ENCODE results near the gene ACSL1.
A peak's percentile ranks its signal among the peaks of the same experiment; 100 is the strongest.
"Not testable (repeated sequence)": the region's sequence is repeated elsewhere in the genome, so short reads cannot be mapped to it uniquely, and the experiment has no call there.

The ACSL1 gene

DNA sequence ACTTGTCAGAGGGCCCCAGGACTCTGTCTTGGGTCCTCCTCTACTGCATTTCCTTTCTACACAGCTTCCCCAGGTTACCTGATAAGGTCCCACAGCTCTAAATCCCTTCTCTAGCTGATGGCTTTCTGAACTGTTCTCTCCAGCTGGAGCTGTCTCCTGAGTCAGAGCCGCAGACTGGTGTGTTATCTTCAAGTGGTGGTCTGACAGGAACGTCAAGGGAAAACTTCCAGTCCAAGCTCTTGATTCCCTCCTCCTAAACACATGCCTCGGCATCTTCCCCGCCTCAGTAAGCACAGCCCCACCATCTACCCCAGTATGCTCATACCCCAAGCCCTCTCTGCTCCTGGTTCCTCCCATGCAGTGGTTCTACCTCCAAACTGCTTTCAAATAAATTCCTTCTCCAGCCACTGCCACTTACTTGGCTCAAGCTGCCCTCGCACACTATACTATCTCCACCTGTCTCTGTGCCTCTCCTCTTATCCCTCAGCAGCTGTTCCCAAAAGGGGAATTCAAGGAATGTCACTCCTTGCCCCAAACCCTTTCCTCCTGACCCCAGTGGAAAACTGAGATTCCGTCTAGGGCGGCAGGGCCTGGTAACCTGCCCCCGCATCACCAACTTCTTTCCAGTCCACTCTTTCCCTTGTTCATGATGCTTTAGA, 74.7 kb downstream of the ACSL1 start:
- no peak for DNase-seq

DNA sequence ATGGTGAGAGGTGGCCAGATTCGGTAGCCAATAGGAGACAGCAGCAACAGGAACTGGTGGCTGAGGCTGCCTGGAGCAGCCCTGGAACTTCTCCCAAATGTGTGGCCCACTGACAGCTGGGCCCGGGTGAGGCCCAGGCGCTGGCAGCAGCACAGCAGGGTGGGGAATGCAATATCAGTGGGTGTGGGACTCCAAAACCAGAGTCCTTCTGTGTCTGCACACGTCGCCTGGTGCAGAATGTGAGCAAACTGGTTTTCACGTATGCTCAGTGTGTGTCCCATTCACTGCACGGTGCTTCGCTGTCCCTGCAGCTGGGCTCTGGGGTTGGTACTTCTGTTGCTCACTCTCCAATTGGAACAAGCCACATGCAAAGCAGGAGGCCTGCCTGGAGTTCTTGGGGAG, 77.5 kb downstream of the ACSL1 start:
- DNase-seq = no peak

DNA sequence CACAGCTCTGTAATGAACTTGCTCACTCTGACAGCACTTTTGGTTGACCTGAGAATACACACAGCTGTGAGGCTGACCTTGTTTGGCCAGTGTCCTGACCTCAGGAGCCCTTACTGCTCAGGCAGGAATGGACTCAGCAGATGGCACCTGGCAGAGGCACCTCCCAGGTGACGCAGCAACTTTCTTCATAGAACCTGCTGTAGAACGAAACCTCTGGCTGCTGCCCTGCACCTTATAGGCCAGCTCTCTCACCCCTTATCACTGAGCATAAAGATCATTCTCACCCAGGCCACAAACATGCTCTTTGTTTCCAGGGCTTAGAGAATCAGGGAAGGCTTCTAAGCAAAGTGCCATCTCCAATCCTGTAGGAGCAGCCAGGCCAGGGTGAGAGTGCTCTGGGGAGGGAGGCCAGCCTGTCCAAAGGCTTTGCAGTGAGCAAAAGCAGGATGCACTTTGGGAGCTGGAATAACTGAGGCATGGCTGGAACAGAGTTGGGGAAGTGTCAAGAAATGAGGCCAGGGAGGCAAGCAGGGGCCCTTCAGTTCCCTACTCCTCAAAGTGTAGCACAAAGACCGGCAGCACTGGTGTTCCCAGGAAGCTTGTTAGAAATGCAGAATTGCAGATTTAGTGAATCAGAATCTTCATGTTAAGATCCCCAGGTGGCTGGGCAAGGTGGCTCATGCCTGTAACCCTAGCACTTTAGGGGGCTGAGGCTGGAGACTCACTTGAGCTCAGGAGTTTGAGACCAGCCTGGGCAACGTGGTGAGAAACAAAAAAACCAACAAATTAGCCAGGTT, 78.5 kb downstream of the ACSL1 start:
- no peak for DNase-seq

DNA sequence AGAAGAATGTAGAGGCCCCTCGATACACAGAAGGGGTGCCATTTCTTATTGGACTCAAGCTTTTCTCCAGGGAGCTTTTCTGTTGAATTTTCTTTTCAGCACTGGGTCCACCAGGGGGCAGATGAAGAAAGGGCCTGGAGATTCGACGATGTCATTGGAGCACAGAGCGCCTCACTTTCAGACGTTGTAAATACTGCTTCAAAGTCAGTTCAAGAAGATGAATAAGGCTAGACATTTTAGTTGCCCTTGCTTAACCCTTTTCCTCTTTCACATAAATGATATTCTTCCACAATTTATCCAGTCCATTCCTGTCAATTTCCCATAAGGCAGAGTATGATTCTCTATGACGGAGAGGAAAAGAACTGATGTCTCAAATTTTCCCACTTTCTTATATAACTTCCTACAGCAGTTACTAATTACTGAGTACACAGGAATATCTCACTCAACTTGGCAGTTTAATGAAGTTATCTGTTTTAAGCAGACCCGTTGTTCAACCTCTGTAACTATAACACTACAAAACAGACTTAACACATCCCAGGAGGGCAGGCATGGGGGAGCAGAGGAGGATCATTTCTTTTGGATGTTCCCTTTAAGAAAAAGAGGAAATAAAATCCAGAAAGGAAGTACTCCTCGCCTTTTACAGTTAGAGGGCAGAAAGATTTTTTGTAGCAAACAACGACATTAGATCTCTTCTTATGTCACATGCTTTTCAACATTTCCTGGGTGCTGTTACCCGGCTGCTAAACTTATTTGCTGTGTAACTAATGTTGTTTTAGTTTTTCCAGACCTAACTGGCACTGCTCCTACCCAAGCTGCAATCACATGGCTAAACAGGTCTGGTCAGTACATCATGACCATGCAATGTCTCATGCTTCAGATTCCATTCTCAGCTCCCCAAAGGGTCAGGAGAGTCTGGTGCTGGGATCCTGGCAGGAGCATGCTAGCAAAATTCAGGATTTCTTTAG, 79.7 kb downstream of the ACSL1 start:
- peak; percentile 71 for DNase-seq

DNA sequence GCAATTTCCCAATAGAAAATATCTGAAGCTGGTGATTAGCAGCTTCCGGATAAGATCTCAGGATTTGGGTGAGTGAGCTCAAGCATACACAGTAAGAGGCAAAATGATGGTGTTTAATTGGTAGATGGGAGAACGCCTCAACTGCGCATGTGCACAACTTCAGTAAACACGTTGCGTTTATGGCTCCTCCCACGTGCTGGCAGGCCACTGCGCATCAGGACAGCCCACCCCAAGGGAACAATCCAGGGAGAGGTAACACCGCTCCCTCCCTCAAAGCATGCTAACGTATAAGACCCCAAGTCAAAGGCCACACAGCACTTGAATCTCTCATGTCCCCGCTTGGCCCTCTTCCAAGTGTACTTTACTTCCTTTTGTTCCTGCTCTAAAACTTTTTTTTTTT, 81.5 kb downstream of the ACSL1 start:
- no peak for DNase-seq

DNA sequence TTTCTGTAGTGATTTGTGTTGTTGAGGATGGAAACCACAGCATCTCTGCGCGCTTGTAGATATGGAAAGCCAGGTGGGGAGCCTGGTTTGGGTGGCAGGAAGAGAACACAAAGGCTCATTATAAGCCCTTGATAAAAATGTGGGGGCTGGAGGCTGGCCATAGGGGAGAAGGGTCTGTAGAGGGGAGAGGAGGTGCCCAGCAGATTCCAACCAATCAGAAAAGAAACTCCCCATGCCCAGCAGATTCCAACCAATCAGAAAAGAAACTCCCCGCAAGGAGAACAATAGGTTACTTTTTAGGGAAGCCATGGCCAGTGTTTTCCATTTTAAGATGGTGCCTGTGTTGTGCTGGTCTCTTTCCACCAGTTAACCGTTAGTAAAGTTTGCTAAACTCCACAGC, 82.1 kb downstream of the ACSL1 start:
- DNase-seq = no peak

DNA sequence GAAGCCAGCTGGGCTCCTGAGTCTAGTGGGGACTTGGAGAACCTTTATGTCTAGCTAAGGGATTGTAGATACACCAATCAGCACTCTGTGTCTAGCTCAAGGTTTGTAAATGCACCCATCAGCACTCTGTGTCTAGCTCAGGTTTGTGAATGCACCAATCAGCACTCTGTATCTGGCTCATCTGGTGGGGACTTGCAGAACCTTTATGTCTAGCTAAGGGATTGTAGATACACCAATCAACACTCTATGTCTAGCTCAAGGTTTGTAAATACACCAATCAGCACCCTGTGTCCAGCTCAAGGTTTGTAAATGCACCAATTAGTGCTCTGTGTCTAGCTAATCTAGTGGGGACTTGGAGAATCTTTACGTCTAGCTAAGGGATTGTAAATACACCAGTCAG, 84.1 kb downstream of the ACSL1 start:
- DNase-seq = not testable (repeated sequence)

DNA sequence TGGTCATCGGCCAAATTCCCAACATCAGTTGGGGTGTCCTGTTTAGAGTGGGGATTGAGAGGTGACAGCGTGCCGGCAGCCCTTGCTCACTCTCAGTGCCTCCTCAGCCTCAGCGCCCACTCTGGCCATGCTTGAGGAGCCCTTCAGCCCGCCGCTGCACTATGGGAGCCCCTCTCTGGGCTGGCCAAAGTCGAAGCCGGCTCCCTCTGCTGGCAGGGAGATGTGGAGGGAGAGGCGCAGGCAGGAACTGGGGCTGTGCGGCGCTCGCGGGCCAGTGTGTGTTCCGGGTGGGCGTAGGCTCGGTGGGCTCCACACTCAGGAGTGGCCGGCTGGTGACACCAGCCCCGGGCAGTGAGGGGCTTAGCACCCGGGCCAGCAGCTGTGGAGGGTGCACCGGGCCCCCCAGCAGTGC, 84.8 kb downstream of the ACSL1 start:
- no peak for DNase-seq

DNA sequence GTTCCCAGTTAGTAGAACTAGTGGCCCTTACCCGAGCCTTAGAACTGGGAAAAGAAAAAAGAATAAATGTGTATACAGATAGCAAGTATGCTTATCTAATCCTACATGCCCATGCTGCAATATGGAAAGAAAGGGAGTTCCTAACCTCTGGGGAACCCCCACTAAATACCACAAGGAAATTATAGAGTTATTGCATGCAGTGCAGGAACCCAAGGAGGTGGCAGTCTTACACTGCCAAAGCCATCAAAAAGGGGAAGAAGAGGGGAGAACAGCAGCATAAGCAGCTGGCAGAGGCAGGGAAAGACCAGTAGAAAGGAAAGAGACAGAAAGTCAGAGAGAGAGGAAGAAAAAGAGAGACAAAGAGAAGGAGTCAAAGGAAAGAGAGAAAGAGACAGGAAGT, 86.2 kb downstream of the ACSL1 start:
- DNase-seq = not testable (repeated sequence)

DNA sequence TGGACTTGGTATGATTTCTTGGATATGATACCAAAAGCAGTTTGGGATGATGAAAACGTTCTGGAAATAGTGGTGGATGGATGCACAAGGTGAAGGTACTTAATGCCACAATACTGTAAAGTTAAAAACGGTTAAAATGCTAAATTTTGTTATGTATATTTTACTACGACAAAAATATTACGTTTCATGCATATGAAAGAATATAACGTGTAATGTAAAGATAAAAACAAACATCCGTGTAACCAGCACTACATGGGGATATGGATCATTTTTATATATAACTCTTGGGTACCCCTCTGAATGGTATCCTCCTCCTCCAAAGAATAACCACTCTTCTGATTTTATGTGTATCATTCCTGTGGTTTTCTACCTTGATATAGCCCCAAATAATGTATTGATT, 91.0 kb downstream of the ACSL1 start:
- no peak for DNase-seq

DNA sequence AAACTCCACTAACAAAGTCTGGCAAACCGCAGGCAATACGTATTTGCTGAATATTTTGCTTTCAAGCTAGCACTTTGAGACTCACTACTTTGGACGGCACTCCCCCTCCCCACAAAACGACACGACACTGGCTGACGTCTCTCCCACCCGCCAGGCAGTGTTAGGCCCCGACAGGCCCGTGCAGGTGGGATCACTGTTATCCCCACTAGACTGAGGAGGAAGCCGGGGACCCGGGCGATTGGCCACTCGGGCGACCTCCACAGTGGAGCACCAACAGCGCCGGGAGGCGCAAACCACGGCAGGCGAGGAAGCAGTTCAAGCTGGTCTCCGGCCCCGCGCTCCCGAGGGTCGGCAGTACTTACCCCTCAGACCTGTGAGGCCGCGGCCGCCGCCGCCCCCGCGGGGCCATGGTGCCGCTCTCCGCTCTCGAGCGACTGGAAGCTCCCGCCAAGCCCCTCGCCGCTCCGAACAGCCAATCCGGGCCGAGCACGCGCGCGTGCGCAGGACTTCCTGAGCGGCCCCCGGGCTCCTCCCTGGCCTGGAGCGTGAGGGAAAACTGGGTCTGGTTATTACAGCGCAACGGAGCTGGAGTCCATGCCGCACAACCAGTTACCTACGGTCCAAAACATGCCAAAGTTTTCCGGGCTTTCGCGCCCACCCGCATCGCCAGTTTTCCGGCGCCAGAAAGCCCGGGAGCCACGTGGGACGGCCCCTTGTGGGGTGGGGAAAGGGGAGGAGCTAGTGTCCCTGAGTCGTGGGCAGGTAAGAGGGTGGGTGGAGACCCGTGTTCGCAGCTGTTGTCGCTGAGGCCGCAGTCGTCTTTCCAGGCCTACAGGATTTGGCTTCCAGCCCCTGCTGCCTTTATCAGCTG, 91.9 kb downstream of the ACSL1 start, which contains the start of gene CENPU:
Gene CENPU, minus strand, starts transcription at position 443 of the 871 bp plus-strand sequence. Its CDS starts 34 bp downstream, at position 409.
- DNase-seq = peak; percentile 98

DNA sequence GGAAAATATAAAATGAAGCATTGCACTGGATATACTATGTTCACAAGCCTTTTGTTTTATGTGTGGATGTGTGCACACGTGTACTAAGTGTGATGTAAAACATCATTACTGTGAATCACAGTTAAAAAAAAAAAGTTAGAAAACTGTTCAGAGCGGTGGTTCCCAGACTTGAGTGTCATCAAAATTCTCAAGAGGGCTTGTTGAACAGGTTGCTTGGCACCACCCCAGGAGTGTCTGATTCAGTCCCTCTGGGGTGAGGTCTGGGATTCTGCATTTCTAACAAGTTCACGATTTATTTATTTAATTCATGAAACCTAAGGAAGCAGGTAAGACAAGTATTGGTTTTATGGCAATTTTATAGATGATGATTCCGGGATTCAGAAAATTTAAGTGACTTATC, 93.6 kb downstream of the ACSL1 start:
- DNase-seq = no peak

DNA sequence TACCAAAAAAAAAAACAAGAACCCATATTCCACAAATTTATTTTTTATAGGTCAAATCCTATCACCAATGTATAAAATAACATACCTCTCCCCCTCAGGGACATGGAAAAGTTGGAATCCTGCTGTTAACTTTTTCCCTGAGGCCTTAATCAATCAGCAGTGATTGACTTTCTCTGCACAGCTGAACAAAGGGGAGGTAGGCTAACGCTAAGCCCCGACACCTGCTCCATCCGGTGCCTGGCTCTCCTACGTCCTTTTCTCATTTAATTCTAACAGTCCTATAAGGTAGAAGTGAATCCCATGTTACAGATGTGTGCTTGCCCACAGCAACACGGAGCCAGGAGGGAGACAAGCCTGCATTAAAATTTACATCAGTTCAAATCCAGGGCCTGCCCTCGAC, 94.7 kb downstream of the ACSL1 start:
- no peak for DNase-seq

DNA sequence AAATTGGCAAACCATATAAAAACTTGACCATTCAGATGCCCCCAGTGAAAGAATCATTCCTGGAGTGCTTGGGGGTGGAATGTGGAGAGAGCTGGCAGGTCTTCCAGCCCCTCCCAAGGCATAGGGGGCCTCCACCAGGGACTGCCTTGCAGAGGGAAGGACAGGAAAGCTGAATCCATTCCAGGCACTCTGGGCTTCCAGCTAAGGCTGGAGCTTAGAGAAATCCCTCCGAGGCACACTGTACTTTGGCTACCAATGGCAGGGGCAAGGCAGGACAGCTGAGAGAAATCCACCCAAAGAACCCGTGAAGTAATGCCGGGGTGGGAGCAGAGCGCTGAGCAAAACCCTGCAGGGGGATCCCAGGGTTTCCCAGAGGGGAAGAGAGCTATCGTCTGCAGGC, 95.8 kb downstream of the ACSL1 start:
- no peak for DNase-seq

DNA sequence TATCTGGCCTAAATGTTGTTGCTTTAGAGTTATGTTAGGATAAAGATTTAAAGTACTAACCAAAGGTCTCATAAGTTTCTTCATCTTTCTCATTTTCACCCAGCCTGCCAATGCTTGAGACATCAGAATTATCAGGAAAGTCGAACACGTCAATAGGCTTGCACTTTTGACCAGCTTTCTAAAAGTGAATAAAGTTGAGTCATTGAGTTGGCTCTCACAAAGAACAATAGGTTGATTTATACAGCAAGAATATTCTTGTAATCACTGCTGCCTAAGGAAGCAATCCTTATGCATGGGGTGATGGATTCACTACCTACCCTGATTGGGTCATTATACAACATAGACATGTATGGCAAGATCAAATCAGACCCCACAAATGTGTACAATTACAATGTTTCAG, 96.9 kb downstream of the ACSL1 start:
- no peak for DNase-seq

DNA sequence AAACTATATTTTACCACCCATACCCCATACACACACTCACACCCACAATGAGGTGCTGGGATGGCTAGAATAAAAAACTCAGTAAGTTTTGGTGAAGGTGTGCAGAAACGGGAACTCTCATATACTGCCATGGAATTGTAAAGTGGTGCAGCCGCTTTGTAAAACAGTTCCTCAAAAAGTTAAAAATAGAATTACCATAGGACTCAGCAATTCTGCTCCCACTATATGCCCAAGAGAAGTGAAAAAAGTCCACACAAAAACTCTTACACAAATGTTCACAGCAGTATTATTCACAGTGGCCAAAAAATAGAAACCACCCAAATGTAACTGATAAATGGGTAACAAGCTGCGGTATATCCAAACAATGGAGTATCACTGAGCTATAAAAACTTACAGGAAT, 98.3 kb downstream of the ACSL1 start:
- DNase-seq = no peak

DNA sequence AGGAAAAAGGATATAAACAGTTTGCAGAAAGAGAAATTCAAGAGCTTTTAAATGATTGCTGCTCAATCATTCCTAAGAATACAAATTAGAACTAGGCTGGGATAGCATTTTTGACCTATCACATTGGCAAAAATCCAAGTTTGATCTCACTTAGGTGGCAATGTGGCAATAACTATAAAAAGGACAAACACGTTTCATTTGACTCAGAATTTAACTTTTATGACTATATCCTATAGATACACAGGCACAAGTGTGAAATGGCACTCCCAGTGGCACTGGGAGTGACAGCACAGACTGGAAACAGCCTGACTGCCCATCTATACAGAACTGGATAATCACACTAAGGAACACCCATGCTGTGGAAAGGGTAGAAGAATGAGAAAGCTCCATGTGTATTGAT, 103.0 kb downstream of the ACSL1 start:
- DNase-seq = peak; percentile 11

DNA sequence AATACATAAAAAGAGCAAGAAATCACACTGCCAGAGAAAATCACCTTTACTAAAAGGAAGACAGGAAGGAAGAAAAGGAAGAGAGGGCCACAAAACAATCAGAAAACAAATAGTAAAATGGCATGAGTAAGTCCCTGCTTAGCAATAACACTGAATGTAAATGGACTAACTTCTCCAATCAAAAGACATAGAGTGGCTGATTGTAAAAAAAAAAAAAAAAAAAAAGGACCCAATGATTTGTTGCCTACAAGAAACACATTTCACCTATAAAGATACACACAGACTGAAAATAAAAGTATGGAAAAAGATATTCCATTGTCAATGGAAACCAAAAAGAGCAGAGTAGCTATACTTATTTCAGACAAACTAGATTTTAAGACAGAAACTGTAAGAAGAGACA, 104.5 kb downstream of the ACSL1 start:
- DNase-seq = no peak

DNA sequence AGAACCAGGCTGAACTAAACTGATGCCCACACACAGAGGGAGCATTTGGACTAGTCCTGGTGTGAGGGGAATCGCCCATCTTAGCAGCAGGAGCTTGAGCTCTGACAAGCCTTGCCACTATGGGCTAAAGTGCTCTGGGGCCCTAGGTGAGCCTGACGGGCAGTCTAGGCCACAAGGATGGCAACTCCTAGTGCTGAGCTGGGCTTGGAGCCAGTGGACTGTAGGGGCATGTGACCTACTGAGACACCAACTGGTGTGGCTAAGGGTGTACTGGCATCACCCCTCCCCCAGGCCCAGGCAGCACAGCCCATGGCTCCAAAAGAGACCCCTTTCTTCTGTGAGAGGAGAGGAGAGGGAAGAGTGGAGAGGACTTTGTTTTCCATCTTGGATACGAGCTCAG, 106.4 kb downstream of the ACSL1 start:
- DNase-seq = no peak

DNA sequence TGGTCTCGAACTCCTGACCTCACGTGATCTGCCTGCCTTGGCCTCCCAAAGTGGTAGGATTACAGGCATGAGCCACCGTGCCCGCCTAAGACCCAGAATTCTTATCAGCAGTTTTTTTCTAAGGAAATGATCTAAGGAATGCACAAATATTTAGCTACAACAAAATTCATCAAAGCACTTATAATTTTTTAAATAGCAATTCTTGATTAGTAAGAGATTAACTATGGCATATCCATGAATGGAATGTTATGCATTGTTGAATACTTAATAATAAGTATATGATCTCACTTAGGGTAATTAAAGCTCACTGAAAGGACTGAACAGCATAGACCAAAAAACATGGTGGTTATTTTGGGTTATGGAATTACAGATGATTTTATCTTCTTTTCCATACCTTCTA, 110.2 kb downstream of the ACSL1 start:
- DNase-seq = no peak

DNA sequence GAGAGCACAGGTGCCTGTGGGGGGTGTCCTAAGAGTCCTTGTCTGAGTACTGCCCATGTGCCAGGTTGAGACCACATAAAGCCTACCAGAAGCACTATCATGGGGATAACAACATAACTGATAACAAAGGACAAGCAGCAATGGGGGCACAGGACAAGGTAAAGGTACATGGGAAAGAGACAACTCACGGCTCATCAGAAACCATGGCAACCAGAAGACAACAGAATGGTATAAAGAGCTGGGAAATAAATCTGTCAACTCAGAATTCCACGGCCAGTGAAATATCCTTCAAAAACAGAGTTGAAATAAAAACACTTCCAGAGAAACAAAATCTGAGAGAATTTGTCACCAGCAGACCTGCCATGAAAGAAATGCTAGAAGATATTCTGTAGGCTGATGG, 111.9 kb downstream of the ACSL1 start:
- no peak for DNase-seq

DNA sequence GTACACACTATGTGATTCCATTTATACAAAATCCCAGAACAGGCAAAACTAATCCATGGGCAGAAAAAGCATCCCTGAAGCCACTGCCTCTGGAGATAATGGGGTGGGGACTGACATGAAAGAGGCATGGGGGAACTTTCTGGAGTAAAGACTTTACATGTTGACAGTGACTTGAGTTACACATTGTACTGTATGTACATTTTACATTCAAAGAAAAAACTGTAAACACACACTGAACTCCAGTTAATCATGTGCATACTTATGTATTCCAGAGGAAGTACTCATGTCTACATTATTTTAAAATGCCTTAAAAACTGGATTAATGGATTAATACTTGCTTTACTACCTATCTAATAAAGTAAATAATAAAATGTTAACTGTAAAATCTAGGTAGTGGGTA, 113.4 kb downstream of the ACSL1 start:
- no peak for DNase-seq

Data from activated CD4-positive, alpha-beta T cell treated with anti-CD3 and anti-CD28 coated beads, Interleukin-2, amount 50 U/mL, for 16 hours (primary cell).